ENCODE results near the gene TMEM163.

Gene TMEM163

DNA sequence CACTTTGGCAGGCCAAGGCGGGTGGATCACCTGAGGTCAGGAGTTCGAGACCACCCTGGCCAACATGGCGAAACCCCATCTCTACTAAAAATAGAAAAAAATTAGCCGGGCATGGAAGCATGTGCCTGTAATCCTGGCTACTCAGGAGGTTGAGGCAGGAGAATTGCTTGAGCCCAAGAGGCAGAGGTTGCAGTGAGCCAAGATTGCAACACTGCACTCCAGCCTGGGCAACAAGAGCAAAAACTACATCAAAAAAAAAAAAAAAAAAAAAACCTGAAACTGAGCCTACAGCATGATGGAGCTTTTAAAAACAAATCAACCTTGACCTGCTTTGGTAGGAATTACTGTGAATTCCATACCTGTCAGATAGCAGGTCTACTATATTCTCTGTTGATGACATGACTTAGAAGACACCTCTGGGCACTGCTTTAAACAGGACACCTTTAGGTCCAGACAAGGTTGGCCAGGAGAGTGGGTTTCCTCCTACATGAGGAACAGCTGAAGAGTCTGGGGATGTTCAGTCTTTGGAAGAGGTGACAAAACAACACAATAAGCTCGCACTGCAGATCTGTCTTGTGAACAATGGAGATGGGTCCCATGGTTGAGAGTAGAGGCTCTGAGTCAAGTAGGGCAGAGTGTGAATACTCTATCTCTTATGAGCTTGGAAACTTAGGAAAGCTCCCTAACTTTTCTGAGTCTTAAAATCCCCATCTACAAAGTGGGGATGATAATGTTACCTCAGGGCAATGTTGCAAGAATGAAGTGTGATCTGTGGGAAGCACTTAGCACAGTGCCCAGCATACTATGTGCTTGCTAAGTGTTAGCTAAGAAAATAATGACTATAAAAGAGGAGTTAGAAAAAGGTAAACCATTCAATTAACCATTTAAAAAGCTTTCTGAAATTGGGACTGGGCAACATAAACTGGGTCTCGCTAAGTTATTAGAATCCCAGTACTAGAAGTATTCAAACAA, 25.2 kb downstream of the TMEM163 start:
- no peaks in the 10 kb centered on the region for H3K36me3 ChIP-seq (ENCODE audit: control insufficient read depth in 2 of 2, insufficient read depth in 2 of 2, low read length in 2 of 2)
- H3K27me3 ChIP-seq (ENCODE audit: control insufficient read depth in 1 of 2, insufficient read depth in 2 of 2, low read length in 2 of 2): peaks cover 0 to 4% of the 10 kb centered on the region in 2 donors
- H3K4me1 ChIP-seq (ENCODE audit: control insufficient read depth, insufficient read depth, low read length): no peaks in the 10 kb centered on the region
- no peak overlapping the region for H3K9ac ChIP-seq (ENCODE audit: low read length in 2 of 2)
- H3K4me3 ChIP-seq (ENCODE audit: low read length in 2 of 2): no peak overlapping the region
- no peak overlapping the region for H3K27ac ChIP-seq (ENCODE audit: low read length)
- H3K9me3 ChIP-seq (ENCODE audit: control insufficient read depth in 2 of 2, low read length in 2 of 2): peaks cover 0 to 4% of the 10 kb centered on the region in 2 donors

DNA sequence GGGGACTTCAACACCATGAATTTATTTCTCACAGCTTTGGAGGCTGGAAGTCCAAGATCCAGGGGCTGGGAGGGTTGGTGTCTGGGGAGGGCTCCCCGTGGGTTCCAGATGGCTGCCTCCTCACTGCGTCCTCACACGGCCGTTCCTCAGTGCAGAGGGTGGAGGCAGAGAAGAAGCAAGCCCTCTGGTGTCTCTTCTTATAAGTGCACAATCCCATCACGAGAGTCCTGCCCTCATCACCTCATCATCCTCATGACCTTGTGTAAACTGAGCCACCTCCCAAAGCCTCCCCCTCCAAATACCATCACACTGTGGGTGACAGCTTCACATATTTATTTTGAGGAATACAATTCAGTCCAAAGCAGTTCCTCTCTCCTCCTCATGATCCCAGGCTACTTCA, 26.3 kb downstream of the TMEM163 start:
- Histone ChIP-seq H3K9ac (ENCODE audit: low read length in 2 of 2) (no peak overlapping the region), H3K4me3 (ENCODE audit: low read length in 2 of 2) (no peak overlapping the region), H3K27ac (ENCODE audit: low read length) (no peak overlapping the region), H3K36me3 (ENCODE audit: control insufficient read depth in 2 of 2, insufficient read depth in 2 of 2, low read length in 2 of 2) (no peaks in the 10 kb centered on the region), H3K4me1 (ENCODE audit: control insufficient read depth, insufficient read depth, low read length) (no peaks in the 10 kb centered on the region), H3K9me3 (ENCODE audit: control insufficient read depth in 2 of 2, low read length in 2 of 2) (peaks cover 0 to 4% of the 10 kb centered on the region in 2 donors), H3K27me3 (ENCODE audit: control insufficient read depth in 1 of 2, insufficient read depth in 2 of 2, low read length in 2 of 2) (peaks cover 0 to 4% of the 10 kb centered on the region in 2 donors)

DNA sequence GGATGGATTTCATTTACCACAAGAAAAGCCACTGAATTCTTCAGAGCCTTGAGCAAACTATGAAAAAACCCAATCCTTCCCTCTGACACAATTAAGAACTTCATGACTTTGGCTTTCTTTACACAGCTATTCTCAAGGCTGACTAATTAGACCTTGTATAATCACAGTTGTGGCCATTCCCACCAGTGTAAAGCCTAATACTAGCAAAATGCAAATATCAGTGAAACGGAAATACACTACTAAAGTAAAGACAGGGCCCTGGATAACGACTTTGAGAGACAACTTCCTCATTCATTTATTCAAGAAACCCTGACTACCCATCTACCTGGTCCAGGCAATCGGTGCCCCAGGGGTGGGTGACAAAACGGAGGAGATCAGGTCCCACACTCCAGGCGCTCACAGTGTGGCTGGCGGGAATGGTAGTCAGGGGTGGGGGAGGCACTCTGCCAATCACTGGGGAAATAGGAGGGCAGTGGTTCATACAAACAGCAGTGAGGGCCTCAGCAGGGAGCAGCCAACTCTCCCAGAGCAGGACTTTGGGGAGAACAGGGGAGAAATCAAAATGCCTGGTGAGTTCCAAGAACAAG, 28.1 kb downstream of the TMEM163 start:
- Histone ChIP-seq H3K27ac (ENCODE audit: low read length) (no peak overlapping the region), H3K9me3 (ENCODE audit: control insufficient read depth in 2 of 2, low read length in 2 of 2) (peaks cover 0 to 4% of the 10 kb centered on the region in 2 donors), H3K27me3 (ENCODE audit: control insufficient read depth in 1 of 2, insufficient read depth in 2 of 2, low read length in 2 of 2) (peaks cover 0 to 4% of the 10 kb centered on the region in 2 donors), H3K9ac (ENCODE audit: low read length in 2 of 2) (no peak overlapping the region), H3K36me3 (ENCODE audit: control insufficient read depth in 2 of 2, insufficient read depth in 2 of 2, low read length in 2 of 2) (no peaks in the 10 kb centered on the region), H3K4me1 (ENCODE audit: control insufficient read depth, insufficient read depth, low read length) (no peaks in the 10 kb centered on the region), H3K4me3 (ENCODE audit: low read length in 2 of 2) (no peak overlapping the region)

DNA sequence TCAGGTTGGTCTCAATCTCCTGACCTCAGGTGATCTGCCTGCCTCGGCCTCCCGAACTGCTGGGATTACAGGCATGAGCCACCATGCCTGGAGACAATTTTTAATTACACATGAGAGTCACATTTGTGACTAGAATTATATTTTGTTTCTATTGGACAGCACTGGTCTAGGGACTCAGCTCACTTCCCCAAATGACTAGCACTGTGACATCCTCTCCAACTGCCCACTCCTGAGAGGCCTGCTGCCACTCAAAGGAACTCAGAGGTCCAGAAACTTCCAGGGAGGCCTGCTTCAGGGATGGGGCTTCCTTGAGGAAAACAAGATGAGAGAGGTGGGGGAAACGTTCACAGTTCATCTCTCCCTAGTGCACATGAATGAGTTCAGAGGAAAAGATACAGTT, 29.5 kb downstream of the TMEM163 start:
- Histone ChIP-seq H3K4me1 (ENCODE audit: control insufficient read depth, insufficient read depth, low read length) (no peaks in the 10 kb centered on the region), H3K9me3 (ENCODE audit: control insufficient read depth in 2 of 2, low read length in 2 of 2) (peaks cover 0 to 4% of the 10 kb centered on the region in 2 donors), H3K4me3 (ENCODE audit: low read length in 2 of 2) (no peak overlapping the region), H3K9ac (ENCODE audit: low read length in 2 of 2) (no peak overlapping the region), H3K36me3 (ENCODE audit: control insufficient read depth in 2 of 2, insufficient read depth in 2 of 2, low read length in 2 of 2) (no peaks in the 10 kb centered on the region), H3K27ac (ENCODE audit: low read length) (no peak overlapping the region), H3K27me3 (ENCODE audit: control insufficient read depth in 1 of 2, insufficient read depth in 2 of 2, low read length in 2 of 2) (peaks cover 0 to 4% of the 10 kb centered on the region in 2 donors)

DNA sequence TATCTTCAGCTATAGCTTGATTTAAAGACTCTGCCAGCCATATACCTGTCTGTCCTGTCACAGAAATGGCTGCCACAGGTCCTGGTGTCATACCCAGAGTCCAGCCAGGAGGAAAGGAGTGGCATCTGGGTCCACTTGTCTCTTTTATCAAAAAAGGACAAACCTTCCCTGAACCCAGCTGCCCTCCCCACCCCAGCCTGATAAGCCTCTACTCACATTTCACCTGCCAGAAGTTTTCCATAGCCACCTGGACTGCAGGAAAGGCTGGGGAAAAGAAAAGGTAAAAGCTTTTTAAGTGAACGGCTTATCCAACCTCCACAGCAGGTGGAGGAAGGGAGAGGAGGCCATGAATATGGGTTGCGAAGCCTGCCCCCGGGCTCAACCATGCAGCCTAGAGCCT, 32.8 kb downstream of the TMEM163 start:
- Histone ChIP-seq H3K9ac (ENCODE audit: low read length in 2 of 2) (no peak overlapping the region), H3K36me3 (ENCODE audit: control insufficient read depth in 2 of 2, insufficient read depth in 2 of 2, low read length in 2 of 2) (no peaks in the 10 kb centered on the region), H3K27ac (ENCODE audit: low read length) (no peak overlapping the region), H3K9me3 (ENCODE audit: control insufficient read depth in 2 of 2, low read length in 2 of 2) (no peaks in the 10 kb centered on the region), H3K4me1 (ENCODE audit: control insufficient read depth, insufficient read depth, low read length) (no peaks in the 10 kb centered on the region), H3K27me3 (ENCODE audit: control insufficient read depth in 1 of 2, insufficient read depth in 2 of 2, low read length in 2 of 2) (no peaks in the 10 kb centered on the region), H3K4me3 (ENCODE audit: low read length in 2 of 2) (no peak overlapping the region)

DNA sequence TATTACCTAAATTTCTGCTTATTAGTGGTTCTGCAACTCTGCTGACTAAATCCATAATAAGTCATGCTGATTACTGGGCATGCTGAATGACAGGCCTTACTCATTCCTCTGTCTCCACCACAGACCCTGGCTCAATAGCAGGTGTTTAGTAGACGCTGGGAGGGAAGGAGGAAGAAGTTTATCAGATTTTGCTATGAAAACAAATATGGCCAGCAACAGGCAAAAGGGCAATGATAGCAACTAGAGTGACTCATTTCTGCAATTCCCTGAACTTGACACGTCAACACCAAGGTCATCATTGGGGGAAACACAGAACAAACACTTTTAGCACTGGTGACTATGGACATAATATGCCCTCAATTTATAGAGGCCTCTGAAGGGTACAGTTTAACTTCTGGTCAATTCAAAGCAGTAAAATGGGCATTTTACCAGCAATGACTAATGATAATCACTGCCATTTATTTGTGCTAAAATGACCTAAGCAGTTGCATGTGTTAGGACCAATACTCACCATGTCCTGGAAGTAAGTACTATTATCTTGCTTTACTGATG, 35.2 kb downstream of the TMEM163 start:
- Histone ChIP-seq H3K27me3 (ENCODE audit: control insufficient read depth in 1 of 2, insufficient read depth in 2 of 2, low read length in 2 of 2) (no peaks in the 10 kb centered on the region), H3K9me3 (ENCODE audit: control insufficient read depth in 2 of 2, low read length in 2 of 2) (no peaks in the 10 kb centered on the region), H3K4me3 (ENCODE audit: low read length in 2 of 2) (no peak overlapping the region), H3K27ac (ENCODE audit: low read length) (no peak overlapping the region), H3K4me1 (ENCODE audit: control insufficient read depth, insufficient read depth, low read length) (no peaks in the 10 kb centered on the region), H3K36me3 (ENCODE audit: control insufficient read depth in 2 of 2, insufficient read depth in 2 of 2, low read length in 2 of 2) (no peaks in the 10 kb centered on the region), H3K9ac (ENCODE audit: low read length in 2 of 2) (no peak overlapping the region)

DNA sequence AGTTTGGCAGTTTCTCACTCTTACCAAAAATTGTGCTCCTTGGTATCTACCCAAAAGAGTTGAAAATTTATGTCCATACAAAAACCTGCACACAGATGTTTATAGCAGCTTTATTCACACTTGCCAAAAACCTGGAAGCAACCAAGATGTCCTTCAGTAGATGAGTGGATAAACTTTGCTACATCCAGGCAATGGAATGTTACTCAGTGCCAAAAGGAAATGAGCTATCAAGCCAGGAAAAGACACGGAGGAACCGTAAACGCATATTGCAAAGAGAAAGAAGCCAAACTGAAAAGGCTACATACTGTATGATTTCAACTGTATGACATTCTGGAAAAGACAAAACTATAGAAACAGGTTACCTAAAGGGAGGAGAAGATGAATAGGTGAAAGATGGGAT, 36.1 kb downstream of the TMEM163 start:
- Histone ChIP-seq H3K4me3 (ENCODE audit: low read length in 2 of 2) (no peak overlapping the region), H3K27me3 (ENCODE audit: control insufficient read depth in 1 of 2, insufficient read depth in 2 of 2, low read length in 2 of 2) (no peaks in the 10 kb centered on the region), H3K9me3 (ENCODE audit: control insufficient read depth in 2 of 2, low read length in 2 of 2) (no peaks in the 10 kb centered on the region), H3K36me3 (ENCODE audit: control insufficient read depth in 2 of 2, insufficient read depth in 2 of 2, low read length in 2 of 2) (no peaks in the 10 kb centered on the region), H3K4me1 (ENCODE audit: control insufficient read depth, insufficient read depth, low read length) (no peaks in the 10 kb centered on the region), H3K27ac (ENCODE audit: low read length) (no peak overlapping the region), H3K9ac (ENCODE audit: low read length in 2 of 2) (no peak overlapping the region)

DNA sequence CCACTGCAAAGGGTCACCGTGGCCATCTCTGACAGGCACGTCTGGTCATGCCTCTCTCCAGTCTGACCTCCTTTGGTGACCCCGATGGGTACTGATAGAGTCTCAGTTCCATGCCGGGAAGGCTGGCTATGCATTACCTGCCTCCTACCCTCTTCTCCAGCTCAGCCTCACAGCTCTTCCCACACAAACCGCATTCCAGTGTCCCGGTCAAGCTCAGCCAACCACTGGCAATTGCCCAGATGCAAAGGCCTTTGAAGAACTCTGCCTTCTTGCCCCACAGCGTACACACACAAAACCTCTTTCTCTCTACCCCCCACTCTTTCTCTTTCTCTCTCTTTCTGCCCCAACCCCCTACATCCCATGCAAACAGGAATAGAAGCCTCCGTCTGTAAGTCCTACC, 37.6 kb downstream of the TMEM163 start:
- Histone ChIP-seq H3K9ac (ENCODE audit: low read length in 2 of 2) (no peak overlapping the region), H3K36me3 (ENCODE audit: control insufficient read depth in 2 of 2, insufficient read depth in 2 of 2, low read length in 2 of 2) (no peaks in the 10 kb centered on the region), H3K27ac (ENCODE audit: low read length) (no peak overlapping the region), H3K27me3 (ENCODE audit: control insufficient read depth in 1 of 2, insufficient read depth in 2 of 2, low read length in 2 of 2) (no peaks in the 10 kb centered on the region), H3K4me3 (ENCODE audit: low read length in 2 of 2) (no peak overlapping the region), H3K9me3 (ENCODE audit: control insufficient read depth in 2 of 2, low read length in 2 of 2) (no peaks in the 10 kb centered on the region), H3K4me1 (ENCODE audit: control insufficient read depth, insufficient read depth, low read length) (no peaks in the 10 kb centered on the region)

DNA sequence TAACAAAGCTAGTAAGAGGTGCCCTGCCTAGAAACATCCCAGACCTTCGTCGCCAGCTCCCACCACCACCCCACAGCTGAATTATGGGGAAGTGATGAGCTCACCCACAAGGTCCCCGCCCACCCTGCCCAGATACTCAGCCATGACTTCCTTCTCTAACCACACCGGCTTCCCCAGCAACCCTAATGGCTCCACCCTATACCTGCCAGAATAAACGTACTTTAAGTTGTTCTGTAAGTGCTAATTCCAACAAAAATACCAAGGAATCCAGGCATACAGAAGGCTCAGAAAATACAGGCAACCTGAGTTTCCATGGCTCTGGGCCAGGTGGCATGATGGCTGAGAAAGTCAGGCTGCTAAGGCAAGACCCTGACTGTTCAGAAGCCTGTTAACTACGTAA, 39.1 kb downstream of the TMEM163 start:
- H3K4me3 ChIP-seq (ENCODE audit: low read length in 2 of 2): no peak overlapping the region
- no peaks in the 10 kb centered on the region for H3K9me3 ChIP-seq (ENCODE audit: control insufficient read depth in 2 of 2, low read length in 2 of 2)
- H3K27me3 ChIP-seq (ENCODE audit: control insufficient read depth in 1 of 2, insufficient read depth in 2 of 2, low read length in 2 of 2): no peaks in the 10 kb centered on the region
- no peak overlapping the region for H3K9ac ChIP-seq (ENCODE audit: low read length in 2 of 2)
- H3K4me1 ChIP-seq (ENCODE audit: control insufficient read depth, insufficient read depth, low read length): no peaks in the 10 kb centered on the region
- H3K36me3 ChIP-seq (ENCODE audit: control insufficient read depth in 2 of 2, insufficient read depth in 2 of 2, low read length in 2 of 2): no peaks in the 10 kb centered on the region
- no peak overlapping the region for H3K27ac ChIP-seq (ENCODE audit: low read length)

DNA sequence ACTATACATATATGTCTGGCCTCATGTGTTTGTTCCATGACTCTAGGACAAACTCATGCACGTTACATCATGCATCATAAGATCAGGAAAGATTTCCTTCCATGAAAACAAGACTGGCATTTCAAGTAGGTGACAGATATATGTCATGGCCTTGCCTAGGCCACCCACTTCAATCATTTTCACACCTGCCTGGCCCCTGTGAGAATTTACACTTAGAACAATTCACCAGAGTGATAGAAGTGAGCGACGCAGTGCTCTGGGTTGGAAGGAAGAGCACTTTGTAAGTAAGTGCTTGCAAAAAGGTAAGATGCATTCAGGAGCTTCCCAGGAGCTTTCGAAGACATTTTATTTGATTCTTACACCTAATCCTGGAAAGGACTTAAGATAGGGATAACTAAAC, 39.5 kb downstream of the TMEM163 start:
- Histone ChIP-seq H3K27ac (ENCODE audit: low read length) (no peak overlapping the region), H3K27me3 (ENCODE audit: control insufficient read depth in 1 of 2, insufficient read depth in 2 of 2, low read length in 2 of 2) (no peaks in the 10 kb centered on the region), H3K9ac (ENCODE audit: low read length in 2 of 2) (no peak overlapping the region), H3K4me3 (ENCODE audit: low read length in 2 of 2) (no peak overlapping the region), H3K36me3 (ENCODE audit: control insufficient read depth in 2 of 2, insufficient read depth in 2 of 2, low read length in 2 of 2) (no peaks in the 10 kb centered on the region), H3K4me1 (ENCODE audit: control insufficient read depth, insufficient read depth, low read length) (no peaks in the 10 kb centered on the region), H3K9me3 (ENCODE audit: control insufficient read depth in 2 of 2, low read length in 2 of 2) (no peaks in the 10 kb centered on the region)
